Right lobe of liver (tissue), 4 donors: ENCODE data around the gene LSP1.

Experiments used
- POLR2A ChIP-seq: fragments of 450-650 bp; IDR thresholded peaks from one replicate; pipeline ENCODE4 v1.6.1; 2017; ENCODE audit warnings: antibody characterized with exemption, mild to moderate bottlenecking
- TF ChIP-seq, protein P1 (sequence below), 4 donors: fragments of 200-600 bp in 3 of 4; fragments of 450-650 bp in 1 of 4; IDR thresholded peaks; one replicate each; pipeline versions ENCODE4 v1.5.1 to v1.8.0; 2016 to 2022; ENCODE audit warnings: antibody characterized with exemption in 4 of 4, mild to moderate bottlenecking in 2 of 4
- donor health status: DM: no; HTN: no; CAD: no.
- donor health status: DM: no; HTN: no; CAD: no.
- donor health status: DM: no; HTN: yes; CAD: no.

DNA sequence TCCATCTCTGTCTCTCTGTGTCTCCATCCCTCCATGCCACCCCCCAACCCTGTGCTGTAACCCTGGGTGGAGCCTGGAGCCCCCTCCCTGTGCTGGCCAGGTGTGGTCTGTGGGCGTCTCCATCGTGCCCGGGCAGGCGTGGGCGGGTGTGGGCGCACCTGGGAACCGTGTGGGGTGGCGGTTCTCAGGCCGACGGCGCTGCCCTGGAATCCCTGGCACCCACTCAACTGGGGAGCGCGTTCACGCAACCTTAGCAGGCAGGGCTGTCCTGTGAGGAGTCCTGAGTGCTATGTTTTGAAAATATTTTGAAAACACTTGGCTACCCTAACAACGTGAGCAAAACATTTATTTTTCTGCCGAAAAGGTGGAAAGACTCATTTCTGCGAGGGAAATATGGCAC lies 71.3 kb downstream of the LSP1 start:
- TF ChIP-seq, protein P1, sequence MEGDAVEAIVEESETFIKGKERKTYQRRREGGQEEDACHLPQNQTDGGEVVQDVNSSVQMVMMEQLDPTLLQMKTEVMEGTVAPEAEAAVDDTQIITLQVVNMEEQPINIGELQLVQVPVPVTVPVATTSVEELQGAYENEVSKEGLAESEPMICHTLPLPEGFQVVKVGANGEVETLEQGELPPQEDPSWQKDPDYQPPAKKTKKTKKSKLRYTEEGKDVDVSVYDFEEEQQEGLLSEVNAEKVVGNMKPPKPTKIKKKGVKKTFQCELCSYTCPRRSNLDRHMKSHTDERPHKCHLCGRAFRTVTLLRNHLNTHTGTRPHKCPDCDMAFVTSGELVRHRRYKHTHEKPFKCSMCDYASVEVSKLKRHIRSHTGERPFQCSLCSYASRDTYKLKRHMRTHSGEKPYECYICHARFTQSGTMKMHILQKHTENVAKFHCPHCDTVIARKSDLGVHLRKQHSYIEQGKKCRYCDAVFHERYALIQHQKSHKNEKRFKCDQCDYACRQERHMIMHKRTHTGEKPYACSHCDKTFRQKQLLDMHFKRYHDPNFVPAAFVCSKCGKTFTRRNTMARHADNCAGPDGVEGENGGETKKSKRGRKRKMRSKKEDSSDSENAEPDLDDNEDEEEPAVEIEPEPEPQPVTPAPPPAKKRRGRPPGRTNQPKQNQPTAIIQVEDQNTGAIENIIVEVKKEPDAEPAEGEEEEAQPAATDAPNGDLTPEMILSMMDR (IDR thresholded peaks at IDR 0.05) = no peak
- no peak for TF ChIP-seq POLR2A
